OCI-LY7 (cell line): ENCODE data around the gene ZNF530.

Experiments used
- CTCF ChIP-seq: fragments of 200-600 bp; sonication (generic); conservative IDR thresholded peaks from 2 replicates; pipeline ENCODE4 v1.5.1; 2014; ENCODE audit warnings: mild to moderate bottlenecking, antibody characterized with exemption, low read length, moderate library complexity, mixed read lengths
- EZH2phosphoT487 ChIP-seq: fragments of 200-600 bp; sonication (generic); IDR thresholded peaks from 2 replicates; pipeline ENCODE4 v1.6.1; 2018; ENCODE audit warnings: low read depth, borderline replicate concordance, mild to moderate bottlenecking, mixed run types, antibody characterized with exemption, low read length, moderate library complexity, mixed read lengths

- TF ChIP-seq CTCF, result no peak
- no peak for TF ChIP-seq EZH2phosphoT487
Observed at GRCh38 chr19:57559404-57560025, 40.2 kb upstream of the ZNF530 start, which contains the start of gene ZNF550.
